NT2/D1 (cell line): Measurements from ENCODE around the gene DISC1.

Experiments used
- SUZ12 ChIP-seq: IDR thresholded peaks from 2 replicates; pipeline ENCODE4 v1.6.1; 2011; ENCODE audit not compliant: insufficient read length, insufficient read depth; ENCODE audit errors: extremely low read depth
- YY1 ChIP-seq: IDR thresholded peaks from 2 replicates; pipeline ENCODE4 v1.6.1; 2011; ENCODE audit not compliant: insufficient read length, insufficient read depth
- ZNF274 ChIP-seq: IDR thresholded peaks from 2 replicates; pipeline ENCODE4 v1.6.1; 2011; ENCODE audit warnings: mild to moderate bottlenecking, low read depth, low read length

DNA sequence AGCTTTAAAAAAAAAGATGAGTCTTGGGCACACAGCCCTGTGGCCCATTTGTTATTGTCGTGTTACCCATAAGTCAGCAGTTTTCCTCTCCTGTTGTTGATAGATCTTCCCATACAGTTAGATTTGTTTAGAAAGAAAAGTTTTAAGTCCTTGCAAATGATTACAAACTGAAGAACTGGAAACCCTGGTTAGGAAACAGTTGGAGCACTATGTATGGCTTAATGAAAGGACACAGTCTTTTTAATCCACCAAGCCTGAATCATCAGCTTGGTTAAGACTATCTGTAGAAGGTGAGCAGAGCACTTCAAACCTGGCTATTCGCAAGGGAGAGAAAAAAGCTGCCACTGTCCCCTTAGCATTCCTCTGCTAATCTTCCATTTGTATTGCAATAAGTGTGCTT lies 241.0 kb downstream of the DISC1 start:
- TF ChIP-seq YY1 (no peak), ZNF274 (no peak), SUZ12 (no peak)
